Posterior cingulate gyrus (tissue), 11 donors: ENCODE results near the gene CDCA3.

Source experiments
- DNase-seq, 10 donors: peaks; one replicate each; pipeline versions ENCODE4 v3.0.0 to v3.0.0-alpha.2; 2020 to 2021; ENCODE audit warnings: mixed read lengths in 3 of 10
- intact Hi-C: fragments of 100-400 bp; cut with DNase I; formaldehyde crosslinking; loops from one replicate; pipeline ENCODE4 v1.15.1; 2023

Gene CDCA3

DNA sequence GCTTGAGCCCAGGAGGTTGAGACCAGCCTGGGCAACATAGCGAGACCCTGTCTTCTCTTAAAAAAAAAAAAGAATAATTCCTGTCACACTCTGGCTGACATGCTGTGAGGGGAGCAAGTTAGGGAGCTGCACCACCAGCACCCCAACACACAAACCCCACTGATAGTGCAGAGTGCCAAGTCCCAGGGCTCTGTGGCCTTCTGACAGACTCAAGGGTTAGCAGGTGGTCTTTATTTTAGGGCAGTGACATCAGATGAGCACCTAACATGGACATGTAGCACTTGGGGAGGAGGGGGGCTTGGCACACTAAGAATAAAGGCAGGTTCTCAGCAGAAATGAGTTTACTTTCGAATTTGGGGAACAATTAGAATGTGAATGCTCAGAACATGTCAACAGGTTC, 7.7 kb upstream of the CDCA3 start:
- peak in 2 of 10 donors; percentile 1 to 4 for DNase-seq
- intact Hi-C loops, result no loop called here

DNA sequence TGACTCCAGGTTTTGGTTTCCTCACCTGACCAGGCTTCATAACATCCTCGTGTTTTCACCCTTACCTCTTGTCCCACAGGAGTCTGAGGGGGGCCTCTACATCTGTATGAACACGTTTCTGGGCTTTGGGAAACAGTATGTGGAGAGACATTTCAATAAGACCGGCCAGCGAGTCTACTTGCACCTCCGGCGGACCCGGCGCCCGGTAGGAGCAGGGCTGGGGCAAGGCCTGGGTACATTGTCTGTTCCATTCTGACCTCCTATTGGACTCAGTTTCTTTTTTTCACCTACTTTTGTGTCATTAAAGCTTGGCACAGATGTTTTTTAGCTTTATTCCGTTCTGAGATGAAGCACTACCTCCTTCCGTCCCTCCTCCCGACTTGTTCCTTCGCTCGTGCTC, 4.2 kb upstream of the CDCA3 start:
- peak in 1 of 10 donors; percentile 22 for DNase-seq
- intact Hi-C loops, result no loop called here

GRCh38 chr12:6854036-6854435, 3.0 kb upstream of the CDCA3 start:
- no peak for DNase-seq
- intact Hi-C loops, result no loop called here

GRCh38 chr12:6853626-6854025, 2.5 kb upstream of the CDCA3 start:
- DNase-seq, result no peak
- intact Hi-C loops, result no loop called here

- intact Hi-C loops, result no loop called here
Observed at GRCh38 chr12:6852651-6853354, 1.7 kb upstream of the CDCA3 start.

DNA sequence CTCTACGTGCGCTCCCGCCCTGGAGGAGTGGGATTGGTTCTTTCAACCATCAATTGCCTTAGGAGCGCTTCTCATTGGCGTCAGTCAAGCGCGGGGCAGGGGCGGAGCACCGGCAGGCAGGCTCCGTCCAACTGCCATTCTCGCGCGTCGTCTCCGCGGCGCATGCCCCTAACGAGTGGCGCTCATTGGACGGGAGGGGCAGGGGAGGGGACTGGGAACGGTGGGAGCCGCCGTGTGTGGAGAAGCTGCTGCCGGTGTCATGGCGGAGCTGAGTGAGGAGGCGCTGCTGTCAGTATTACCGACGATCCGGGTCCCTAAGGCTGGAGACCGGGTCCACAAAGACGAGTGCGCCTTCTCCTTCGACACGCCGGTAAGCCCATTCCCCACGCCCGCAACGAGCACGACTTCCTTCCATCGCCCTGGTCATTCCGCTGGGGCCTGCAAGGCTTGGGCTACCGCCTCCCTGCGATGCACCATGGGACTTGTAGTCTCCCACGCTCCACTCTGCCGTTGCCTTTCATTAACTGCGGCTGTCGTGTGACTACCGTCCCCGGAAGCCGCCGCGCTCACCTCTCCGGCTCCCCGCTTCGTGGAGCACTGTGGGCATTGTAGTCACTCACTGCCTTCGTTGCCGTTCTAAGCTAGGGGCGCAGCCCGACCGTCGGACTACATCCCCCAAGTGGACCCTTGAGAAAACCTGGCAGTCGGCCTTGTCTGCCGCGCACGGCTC, 1.0 kb upstream of the CDCA3 start, which contains the start of gene USP5:
TSS of gene USP5 (plus strand) at position 230 of the 730 bp plus-strand sequence. CDS start at position 260, 30 bp downstream.
- intact Hi-C loops, result no loop called here
- peak; percentile 97 to 100 (median 100) for DNase-seq

More at GRCh38 chr12:6852651-6853354, 1.7 kb upstream of the CDCA3 start:
- DNase-seq, result peak in 6 of 10 donors; percentile 36 to 91 (median 67)

GRCh38 chr12:6850796-6851152, 312 bp downstream of the CDCA3 start:
- peak in 3 of 10 donors; percentile 65 to 84 (median 82) for DNase-seq
- intact Hi-C loops, result no loop called here

DNA sequence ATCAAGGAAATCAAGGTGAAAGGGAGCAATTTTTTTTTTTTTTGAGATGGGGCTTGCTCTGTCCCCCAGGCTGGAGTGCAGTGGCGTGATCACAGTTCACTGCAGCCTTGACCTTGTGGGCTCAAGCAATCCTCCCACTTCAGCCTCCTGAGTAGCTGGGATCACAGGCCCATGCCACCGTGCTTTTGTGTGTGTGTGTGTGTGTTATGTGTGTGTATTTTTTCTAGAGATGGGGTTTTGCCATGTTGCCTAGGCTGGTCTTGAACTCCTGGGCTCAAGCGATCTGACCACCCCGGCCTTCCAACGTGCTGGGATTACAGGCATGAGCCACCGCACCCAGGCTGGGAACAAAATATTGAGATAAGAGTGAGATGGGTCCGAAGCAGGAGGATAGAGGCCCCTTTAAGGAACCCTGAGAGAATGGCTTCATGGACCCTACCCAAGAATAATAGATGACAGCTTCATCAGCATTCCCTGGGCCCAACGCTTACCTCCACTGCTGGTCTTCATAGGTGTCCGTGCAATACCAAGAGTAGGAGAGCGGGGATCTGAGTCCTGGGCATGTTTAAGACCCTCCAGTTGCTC, 1.0 kb downstream of the CDCA3 start:
- DNase-seq, result peak in 1 of 10 donors; percentile 75
- intact Hi-C loops, result no loop called here

- intact Hi-C loops, result no loop called here
- DNase-seq, result peak in 1 of 10 donors; percentile 19
Observed at GRCh38 chr12:6849427-6849826, 1.7 kb downstream of the CDCA3 start.

DNA sequence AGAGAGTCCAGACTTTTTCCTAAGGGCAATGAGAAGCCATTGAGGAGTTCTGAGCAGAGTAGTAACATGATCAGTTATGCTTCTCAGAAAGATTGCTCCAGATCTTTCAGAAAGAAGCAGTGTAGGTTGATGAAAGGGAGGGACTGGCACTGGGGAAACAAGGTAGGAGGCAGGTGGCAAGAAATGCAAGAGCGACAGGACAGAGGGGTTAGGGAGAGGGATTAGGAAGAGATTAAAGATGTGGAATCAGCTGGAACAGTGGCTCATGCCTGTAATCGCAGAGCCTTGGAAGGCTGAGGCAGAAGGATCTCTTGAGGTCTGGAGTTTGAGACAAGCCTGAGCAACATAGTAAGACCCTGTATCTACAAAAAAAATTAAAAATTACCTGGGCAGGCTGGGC, 3.4 kb downstream of the CDCA3 start:
- intact Hi-C loops, result no loop called here
- DNase-seq, result no peak

DNA sequence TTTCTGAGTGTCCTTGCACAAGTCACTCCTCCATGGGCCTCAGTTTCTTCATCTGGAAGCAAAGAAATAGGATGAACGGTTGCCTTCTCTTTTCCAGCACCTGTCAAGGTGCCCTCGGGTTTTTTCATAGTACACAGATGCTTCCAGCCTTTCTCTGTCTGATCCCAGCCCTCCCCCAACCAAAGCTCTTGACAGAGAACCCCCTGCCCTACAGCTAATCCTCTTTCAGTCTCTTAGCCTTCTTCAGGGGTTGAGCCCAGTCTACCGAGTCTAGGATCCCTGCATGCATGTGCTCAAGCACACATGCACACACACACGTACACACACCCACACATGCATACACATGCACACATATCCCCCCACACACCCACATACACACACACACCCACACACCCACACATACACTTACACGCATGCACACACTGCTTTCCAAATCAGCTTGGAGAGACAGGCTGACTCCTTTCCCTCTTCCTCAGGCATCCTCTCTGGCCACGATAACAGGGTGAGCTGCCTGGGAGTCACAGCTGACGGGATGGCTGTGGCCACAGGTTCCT, 4.7 kb downstream of the CDCA3 start:
- intact Hi-C loops, result no loop called here
- DNase-seq, result peak in 1 of 10 donors; percentile 25

DNA sequence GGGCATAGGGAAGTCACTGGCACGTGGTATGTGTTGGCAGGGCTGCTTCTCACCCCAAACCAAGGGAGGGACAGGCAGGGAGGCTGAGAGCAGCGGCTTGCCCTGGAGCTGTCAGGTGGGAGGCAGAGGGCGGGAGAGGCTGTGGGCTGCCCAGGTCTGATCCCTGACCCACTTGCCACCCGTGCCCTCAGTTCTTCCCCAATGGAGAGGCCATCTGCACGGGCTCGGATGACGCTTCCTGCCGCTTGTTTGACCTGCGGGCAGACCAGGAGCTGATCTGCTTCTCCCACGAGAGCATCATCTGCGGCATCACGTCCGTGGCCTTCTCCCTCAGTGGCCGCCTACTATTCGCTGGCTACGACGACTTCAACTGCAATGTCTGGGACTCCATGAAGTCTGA, 5.7 kb downstream of the CDCA3 start:
- intact Hi-C loops, result no loop called here

GRCh38 chr12:6843118-6843902, 7.8 kb downstream of the CDCA3 start:
- peak in 1 of 10 donors; percentile 64 for DNase-seq
- intact Hi-C loops, result no loop called here

More for the DNA sequence above, 5.7 kb downstream of the CDCA3 start:
- DNase-seq, result peak in 1 of 10 donors; percentile 54

GRCh38 chr12:6842075-6842474, 9.0 kb downstream of the CDCA3 start:
- intact Hi-C loops, result no loop called here
- DNase-seq, result peak in 1 of 10 donors; percentile 44

DNA sequence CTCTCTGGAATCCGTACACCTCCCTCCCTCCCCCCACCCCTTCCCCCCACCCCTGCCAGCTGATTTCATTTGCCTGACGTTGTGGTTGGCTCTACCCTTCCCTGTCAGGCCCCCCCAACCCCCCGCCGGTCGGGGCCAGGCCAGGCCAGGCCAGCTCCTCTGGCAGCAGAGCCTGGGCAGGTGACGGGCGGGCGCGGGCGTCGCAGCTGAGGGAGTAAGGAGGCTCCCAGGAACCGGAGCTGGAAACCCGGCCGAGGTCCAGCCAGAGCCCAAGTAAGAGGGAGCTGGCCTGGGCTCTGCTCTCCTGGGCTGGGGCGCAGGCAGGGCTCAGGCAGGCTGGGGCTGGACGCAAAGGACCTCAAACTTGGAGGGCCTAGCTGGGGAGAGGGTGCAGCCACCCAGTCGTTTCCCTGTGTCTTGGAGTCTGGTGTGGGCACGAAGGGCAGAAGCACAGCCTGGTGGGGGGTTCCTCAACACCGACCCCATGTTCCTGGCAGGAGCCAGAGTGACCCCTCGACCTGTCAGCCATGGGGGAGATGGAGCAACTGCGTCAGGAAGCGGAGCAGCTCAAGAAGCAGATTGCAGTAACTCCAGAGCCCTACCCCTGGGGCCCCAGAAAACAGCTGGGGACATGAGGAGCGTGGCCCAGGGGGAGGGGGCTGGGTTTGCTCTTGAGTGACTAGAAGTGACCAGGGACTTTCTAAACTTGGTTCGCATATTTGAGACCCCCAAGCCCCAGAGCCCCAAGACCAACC, 10.1 kb downstream of the CDCA3 start, which contains the start of gene GNB3:
TSS of gene GNB3 (plus strand) at position 165 of the 755 bp plus-strand sequence. CDS start at position 528, 363 bp downstream.
- intact Hi-C loops, result no loop called here
- peak in 1 of 10 donors; percentile 62 for DNase-seq

- intact Hi-C loops, result no loop called here
- no peak for DNase-seq
Observed at GRCh38 chr12:6840330-6840729, 10.8 kb downstream of the CDCA3 start.

DNA sequence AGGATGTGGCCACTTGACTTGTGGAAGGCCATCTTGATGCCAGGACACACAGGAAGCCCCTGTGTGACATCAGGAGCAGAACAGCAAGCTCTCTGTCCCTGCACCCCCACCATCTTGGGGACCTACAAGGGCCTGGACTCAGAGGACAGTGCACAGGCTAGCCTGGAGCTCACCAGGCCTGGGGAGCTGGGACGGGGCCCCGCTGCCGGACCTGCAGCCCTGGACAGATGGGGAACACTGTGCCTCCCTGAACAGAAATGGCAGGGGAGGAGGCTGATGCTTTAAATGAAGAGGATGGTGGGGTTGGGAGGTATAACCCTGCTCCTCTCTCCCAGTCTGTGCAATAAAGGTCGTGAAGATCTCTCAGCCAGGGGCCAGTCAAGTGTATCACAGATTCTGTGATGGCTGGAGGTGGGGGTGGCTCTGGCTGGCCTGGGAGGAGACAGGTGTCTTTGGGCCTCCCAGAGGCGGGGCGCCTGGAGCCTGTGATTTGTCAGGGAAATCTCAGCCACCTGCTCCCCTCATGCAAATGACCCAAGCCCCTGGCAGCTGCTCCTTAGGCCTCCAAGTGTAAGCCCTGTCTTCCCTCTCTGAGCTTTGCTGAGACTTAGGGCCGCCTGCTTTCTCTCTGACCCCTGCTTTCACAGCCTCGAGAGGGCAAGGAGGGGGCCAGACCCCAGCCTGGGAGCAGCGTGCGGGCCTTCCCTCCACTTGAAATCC, 11.4 kb downstream of the CDCA3 start:
- intact Hi-C loops, result no loop called here
- peak in 2 of 10 donors; percentile 68 to 77 for DNase-seq

DNA sequence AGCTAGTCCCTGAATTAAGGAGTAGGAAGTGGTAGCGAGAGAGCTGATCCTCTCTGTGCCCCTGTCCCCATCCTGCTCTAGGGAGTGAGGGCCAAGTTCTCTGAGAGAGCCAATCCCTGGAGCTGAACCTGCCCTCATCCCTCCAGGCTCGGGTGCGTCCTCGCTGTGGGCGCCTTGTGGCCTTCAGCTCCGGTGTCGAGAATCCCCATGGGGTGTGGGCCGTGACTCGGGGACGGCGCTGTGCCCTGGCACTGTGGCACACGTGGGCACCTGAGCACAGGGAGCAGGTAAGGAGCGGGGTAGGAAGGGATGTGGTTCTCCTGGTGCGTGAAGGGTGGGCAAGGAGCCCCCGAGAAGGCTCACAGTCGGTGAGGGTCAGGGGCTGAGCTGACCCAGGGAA, 12.2 kb downstream of the CDCA3 start:
- intact Hi-C loops, result no loop called here
- peak in 1 of 10 donors; percentile 30 for DNase-seq
